IPS DF 19.7 (cell line): ENCODE measurements around the gene TROAP.
"Not testable (repeated sequence)": the region's sequence is repeated elsewhere in the genome, so short reads cannot be mapped to it uniquely, and the experiment has no call there.

ENCODE experiments used
- DNase-seq: peaks from one replicate; pipeline ENCODE4 v3.0.0-alpha.2; 2013; ENCODE audit warnings: low read depth, low spot score

TROAP gene

GRCh38 chr12:49295082-49295936 is 27.7 kb upstream of the TROAP start, which contains the start of gene PRPH:
TSS of gene PRPH (plus strand) at chr12:49295147. CDS start at chr12:49295201, 54 bp downstream.
- no peak for DNase-seq

- DNase-seq, result no peak
Observed at GRCh38 chr12:49296034-49296835, 26.8 kb upstream of the TROAP start.

- no peak for DNase-seq
Observed at GRCh38 chr12:49296836-49297694, 26.0 kb upstream of the TROAP start.

GRCh38 chr12:49297695-49298060 is 25.4 kb upstream of the TROAP start:
- DNase-seq, result no peak

- no peak for DNase-seq
Observed at GRCh38 chr12:49298160-49298559, 24.9 kb upstream of the TROAP start.

- DNase-seq, result no peak
Observed at GRCh38 chr12:49301760-49302159, 21.3 kb upstream of the TROAP start.

GRCh38 chr12:49304161-49304560 is 18.9 kb upstream of the TROAP start:
- no peak for DNase-seq

GRCh38 chr12:49305762-49306510 is 17.1 kb upstream of the TROAP start:
- DNase-seq, result no peak

- DNase-seq, result no peak
Observed at GRCh38 chr12:49309386-49309785, 13.7 kb upstream of the TROAP start.

GRCh38 chr12:49310451-49311000 is 12.5 kb upstream of the TROAP start:
- not testable (repeated sequence) for DNase-seq

- DNase-seq, result no peak
Observed at GRCh38 chr12:49314811-49315210, 8.2 kb upstream of the TROAP start.

GRCh38 chr12:49317118-49317517 is 5.9 kb upstream of the TROAP start:
- not testable (repeated sequence) for DNase-seq

- not testable (repeated sequence) for DNase-seq
Observed at GRCh38 chr12:49320411-49321103, 2.5 kb upstream of the TROAP start.

- no peak for DNase-seq
Observed at GRCh38 chr12:49322367-49322707, 718 bp upstream of the TROAP start.

- DNase-seq, result no peak
Observed at GRCh38 chr12:49323524-49324097, 556 bp downstream of the TROAP start.

- DNase-seq, result no peak
Observed at GRCh38 chr12:49325606-49326005, 2.6 kb downstream of the TROAP start.

- DNase-seq, result no peak
Observed at GRCh38 chr12:49327368-49327767, 4.3 kb downstream of the TROAP start.

- no peak for DNase-seq
Observed at GRCh38 chr12:49327887-49328286, 4.8 kb downstream of the TROAP start.

GRCh38 chr12:49328816-49329215 is 5.8 kb downstream of the TROAP start:
- DNase-seq, result no peak
